ENCODE results near the gene STAP1. TPM values are rescaled to one million over a fixed set of nuclear protein-coding genes. Genes with fewer than 3 reads are reported as not detected.

STAP1 gene
- polyA plus RNA-seq, 10 donors = 0.16 to 0.62 (median 0.25) TPM; not detected in 2

DNA sequence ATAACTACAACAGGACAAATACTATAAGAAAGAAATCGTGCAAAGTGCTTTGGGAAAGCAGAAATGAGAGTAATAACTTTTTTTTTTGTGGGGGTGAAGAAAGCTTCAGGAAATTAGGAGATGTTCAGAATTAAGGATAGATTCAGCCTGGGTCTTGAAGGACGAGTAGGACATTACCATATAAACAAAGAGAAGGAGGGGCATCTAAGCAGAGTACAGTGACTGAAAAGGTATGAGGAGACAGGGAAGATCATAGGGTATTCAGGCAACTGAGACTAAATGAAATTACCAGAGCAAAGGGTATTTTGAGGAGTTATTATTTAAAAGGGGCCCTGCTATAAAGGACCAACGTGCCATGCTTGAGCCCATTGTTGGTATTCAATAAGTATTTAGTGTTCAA is 3.1 kb upstream of the STAP1 start:
- no peak for DNase-seq

DNA sequence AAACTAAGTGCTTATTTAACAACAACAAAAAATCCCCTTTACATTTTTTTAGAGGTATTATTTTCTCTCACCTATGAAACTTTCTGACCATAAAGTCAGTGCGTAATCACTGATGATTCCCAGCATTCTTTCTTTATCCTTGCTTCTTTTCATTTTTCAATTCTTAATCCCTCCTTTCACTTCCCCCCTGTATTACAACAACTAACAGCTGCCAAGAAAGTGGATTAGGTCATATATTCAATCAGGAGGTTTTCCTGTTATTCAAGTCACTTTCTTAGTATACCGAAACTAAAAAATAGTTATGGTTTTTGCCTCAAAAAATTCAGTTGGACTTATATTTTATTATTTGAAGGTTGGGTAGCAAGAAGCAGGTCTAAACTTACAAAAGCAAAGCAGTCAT is 2.1 kb upstream of the STAP1 start:
- no peak for DNase-seq

DNA sequence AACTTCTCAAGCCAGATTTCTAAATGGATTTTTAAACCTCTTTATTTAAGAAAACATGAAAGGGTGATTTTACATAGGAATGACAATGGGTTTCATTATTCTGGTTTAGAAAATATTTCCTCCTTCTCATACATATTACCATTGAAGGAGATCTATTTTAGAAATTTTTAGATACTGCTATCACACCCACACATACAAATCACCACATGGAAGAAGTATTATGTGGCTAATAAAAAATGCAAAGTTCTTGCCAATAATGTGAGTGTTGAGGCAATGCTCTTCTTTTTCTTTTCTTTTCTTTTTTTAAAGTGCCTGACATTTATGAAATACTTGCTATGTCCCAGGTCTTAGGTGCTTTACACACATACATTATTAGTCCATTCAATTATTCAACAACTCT is 6.8 kb downstream of the STAP1 start:
- DNase-seq = no peak

DNA sequence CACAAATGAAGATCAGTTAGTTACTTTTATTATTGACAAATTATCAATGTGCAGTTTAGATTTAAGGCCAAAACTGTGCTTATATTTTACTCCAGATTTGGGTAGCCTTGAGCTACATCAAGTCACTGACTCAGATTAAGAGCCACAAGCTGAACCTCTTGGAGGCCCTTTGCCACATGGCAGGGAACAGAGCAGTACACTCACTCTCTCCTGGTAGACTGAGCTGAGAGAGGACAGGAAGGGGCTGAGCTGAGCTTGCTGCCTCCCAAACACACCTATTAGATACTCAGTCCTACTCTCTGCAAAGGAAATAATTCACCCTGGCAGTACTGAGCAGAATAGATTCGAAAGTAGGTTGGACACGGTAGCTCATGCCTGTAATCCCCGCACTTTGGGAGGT is 7.8 kb downstream of the STAP1 start:
- no peak for DNase-seq

DNA sequence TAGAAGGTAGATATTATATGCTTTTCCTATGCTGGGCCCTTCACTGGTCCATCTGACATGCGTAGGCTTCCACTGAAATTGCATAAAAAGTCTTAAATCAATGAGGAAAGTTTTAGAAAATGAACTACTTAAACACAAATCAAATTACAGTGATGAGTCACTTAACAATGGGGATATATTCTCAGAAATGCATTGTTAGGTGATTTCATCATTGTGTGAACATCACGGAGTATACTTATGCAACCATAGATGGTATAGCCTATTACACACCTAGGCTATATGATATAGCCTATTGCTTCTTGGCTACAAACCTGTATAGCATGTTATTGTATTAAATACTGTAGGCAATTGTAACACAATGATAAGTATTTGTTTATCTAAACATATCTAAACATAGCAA is 10.3 kb downstream of the STAP1 start:
- no peak for DNase-seq

DNA sequence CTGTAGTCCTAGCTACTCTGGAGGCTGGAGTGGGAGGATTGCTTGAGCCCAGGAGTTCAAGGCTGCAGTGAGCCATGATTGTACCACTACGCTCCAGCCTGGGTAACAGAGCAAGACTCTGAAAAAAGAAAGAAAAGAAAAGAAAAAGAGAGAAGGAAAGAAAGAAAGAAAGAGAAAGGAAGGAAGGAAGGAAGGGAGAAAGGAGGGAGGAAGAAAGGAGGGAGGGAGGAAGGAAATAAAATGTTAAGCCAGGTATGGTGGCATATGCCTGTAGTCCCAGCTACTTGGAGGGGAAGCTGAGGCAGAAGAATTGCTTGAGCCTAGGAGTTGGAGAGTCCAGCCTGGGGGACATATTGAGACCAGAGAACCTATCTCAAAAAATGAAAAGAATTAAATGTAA is 12.0 kb downstream of the STAP1 start:
- DNase-seq = no peak

DNA sequence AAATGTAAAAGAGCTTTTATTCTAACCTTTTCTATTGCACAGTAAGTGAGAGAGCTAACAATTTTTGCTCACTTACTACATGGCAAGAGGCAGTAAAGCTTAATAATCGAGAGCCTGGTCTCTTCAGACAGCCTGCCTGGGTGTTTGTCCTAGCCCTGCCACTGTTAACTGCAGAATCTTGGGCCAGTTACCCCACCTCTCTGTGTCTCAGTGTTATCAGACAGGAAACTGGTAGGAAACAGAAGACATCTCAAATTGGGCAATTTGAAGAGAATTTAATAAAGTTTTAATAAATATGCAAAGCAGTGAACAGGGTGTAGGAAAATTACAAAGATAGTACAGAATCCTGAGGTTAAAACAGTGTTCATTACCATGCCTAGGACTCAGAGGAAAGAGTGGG is 13.4 kb downstream of the STAP1 start:
- DNase-seq = no peak

DNA sequence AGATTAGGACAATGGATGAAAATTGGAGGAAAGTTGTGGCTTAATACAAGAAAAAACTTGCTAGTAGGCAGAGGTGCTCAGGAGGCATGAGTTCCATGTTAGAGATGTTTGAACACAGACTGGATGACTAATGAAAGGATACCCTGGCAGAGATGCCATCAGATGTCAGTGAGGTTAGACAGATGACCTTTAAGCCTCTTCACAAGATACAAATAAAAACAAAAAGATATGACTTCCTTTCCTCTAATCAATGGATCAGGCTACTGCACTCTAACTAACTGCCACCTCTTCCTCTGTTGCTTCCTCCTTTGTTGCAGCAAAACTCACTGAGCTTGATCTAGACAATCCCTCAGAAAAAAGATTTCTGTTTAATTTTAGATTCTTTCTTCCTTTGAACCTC is 14.7 kb downstream of the STAP1 start:
- no peak for DNase-seq

DNA sequence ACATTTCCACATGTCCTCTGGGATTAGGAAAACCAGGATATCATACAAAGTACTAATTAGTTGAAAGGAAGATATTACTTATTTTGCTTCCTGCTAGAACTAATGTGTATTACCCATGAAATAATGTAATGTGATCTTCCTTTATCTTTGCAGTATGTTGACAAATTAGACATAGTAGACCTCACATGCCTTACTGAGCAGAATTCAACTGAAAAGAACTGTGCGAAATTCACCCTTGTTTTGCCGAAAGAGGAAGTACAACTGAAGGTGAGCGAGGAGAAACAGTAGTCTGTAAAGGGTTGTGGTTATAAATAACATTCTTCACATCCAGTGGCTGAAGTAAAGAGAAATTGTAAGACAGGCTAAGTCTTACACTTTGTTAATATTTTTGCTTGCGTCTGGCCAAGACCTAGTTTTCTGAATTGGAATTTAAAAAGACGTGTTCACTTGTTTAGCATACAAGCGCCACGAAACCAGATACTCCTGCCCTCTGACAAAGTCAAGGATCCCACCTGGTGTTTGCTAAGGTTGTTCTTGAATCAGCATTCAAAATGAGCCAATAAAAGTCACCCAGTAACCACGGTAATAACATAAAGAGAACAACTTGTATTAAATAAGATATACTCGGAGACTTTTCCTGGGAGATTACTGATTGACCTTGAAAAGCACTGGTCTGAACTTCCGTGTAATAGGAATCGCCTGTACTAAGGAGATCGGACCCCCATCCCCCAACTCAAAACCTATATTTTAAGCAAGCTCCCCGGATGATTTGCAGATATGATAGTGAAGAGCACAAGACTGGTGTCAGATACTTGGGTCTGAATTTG is 16.9 kb downstream of the STAP1 start:
- peak in 1 of 3 donors; percentile 5 for DNase-seq

DNA sequence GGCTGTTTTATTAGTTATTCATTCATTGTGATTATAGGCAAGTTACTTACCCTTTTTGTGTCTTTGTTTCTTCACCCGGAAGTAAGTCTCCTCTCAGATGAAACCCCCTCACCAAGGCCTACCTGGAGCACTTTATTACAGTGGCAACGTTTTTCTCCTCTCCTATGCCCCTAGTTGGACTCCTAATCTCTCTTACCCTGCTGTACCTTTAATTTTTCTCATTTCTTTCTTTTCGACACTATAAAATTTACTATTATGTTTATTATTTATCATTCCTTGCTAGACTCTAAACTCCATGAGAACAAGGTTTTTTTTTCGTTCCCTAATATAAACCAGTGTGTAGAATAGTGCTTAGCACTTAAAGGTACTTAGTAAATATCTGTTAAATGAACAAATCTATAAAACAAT is 17.5 kb downstream of the STAP1 start:
- no peak for DNase-seq

DNA sequence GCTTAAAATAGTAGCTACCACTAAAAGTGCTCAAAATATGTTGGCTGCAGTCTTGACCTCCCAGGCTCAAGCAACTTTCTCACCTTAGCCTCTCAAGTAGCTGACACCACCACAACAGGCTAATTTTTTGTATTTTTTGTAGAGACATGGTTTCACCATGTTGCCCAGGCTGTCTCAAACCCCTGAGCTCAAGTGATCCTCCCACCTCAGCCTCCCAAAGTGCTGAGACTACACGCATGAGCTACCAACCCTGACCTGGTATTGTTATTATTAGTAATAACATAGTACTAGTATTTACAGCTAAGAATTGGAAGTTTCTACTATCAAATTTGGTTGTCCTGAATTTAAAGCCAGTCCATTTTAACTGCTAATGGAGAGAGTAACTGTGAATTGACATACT is 18.0 kb downstream of the STAP1 start:
- no peak for DNase-seq

DNA sequence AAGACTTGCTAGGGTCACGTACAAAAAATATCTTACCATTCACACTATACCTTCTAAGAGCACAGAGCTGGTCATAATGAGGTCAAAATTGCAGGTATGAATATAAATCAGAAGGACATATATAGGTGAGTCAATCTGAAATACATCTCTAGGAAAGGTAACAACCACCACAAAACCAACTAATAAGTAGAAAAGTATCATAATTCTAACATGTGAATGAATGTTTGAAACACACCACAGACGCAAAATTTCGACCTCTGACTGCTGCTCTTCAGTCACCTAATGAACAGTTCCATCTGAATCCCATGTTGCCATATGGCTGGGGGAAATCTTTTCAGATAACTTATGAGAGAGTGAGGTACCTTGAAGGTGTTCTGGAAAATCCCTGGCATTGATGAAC is 22.1 kb downstream of the STAP1 start:
- DNase-seq = no peak

DNA sequence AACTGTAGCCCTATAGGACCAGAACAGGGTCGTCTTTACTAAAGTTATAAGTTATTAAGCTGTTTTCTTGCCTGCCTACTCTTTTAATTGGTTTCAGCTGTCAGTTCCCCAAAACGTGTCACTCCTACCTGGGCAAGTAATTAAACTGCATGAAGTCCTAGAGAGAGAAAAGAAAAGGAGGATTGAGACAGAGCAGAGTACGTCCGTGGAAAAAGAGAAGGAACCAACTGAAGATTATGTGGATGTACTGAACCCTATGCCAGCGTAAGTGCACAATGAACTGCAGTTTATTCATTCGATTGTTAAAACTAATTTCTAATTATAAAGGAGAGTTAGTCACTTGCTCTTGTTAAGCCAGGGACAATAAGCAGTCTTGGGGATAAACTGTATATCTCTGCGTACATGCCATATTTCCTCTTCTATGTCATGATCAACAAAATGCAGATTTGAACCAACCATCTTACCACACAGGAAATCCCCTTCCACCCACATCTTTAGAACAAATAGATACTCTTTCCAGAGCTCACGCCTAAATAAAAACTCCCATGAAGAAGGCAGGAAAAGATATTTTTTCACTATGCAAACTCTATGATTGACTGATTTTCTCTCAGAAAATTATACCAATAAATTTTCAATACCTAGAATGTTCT is 22.8 kb downstream of the STAP1 start:
- DNase-seq = no peak

DNA sequence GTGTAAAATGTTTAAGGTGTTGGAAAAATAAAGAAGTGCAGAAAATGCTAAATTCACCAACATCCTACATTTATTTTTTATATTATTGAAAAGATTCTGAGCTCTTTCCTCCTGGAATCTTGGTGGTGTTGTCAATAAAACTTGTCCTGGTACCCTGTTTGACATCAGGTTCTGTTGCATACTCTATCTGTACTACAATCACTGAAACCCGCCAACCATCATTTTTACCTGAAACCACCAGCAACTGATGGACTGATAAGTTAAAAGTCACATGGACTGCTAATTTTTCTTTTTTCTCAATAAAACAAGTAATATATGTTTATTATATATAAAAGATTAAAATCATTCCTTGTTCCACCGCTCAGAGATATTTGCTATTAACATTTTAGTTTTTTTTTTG is 23.4 kb downstream of the STAP1 start:
- no peak for DNase-seq

DNA sequence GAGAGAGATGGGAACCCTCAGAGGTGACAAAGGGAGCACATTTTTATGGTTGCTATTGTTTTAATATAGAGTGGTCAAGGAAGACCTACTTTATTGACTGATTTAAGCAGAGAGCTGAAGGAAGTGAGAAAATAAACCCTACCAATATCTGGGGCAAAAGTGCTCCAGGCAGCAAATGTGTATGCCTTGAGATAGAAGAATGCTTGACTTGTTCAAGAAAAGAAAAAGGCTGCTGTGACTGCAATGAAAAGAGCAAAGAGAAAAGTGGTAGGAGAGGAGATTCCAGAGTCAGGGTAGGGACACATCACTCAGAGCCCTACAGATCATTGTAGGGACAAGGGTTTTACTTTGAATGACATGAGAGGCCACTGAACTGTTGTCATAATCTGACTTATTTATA is 26.0 kb downstream of the STAP1 start:
- DNase-seq = no peak

DNA sequence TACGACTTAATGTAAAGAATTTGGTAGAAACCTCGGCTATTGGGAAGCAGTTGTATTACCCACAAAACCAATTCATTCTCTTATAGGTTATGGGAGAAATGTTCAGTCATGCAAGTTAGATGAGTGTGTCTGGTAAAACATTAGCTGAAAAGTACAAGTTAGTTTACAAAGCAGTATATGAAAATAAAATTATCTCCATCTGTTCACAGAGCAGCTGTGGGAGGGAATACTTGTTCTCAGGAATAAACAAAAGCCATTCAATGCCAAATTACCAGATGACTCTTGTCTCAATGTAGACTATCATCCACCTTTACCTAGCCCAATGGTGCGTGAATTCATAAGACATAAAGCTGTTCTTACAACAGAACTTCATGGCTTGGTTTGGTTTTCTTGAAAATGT is 28.6 kb downstream of the STAP1 start:
- no peak for DNase-seq

DNA sequence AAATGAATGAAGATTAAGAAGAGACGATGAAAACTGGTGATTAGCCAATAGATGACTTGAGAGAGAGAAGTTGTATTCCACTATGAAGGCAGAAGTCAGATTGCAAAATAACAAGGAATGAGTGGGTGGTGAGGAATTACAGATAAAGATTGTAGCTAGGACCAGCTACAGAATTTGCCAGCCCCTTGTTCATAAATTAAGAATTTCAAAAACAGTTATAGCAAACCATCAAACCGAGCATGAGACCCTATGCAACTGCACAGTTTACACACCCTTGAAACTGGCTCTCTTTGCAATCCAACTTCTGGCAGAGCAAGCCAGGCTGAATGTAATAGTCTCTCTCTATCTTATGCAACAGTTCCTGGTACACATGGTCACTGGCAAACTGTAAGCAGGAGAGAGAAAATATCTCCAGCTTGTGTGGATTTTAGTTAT is 35.2 kb downstream of the STAP1 start:
- DNase-seq = no peak

DNA sequence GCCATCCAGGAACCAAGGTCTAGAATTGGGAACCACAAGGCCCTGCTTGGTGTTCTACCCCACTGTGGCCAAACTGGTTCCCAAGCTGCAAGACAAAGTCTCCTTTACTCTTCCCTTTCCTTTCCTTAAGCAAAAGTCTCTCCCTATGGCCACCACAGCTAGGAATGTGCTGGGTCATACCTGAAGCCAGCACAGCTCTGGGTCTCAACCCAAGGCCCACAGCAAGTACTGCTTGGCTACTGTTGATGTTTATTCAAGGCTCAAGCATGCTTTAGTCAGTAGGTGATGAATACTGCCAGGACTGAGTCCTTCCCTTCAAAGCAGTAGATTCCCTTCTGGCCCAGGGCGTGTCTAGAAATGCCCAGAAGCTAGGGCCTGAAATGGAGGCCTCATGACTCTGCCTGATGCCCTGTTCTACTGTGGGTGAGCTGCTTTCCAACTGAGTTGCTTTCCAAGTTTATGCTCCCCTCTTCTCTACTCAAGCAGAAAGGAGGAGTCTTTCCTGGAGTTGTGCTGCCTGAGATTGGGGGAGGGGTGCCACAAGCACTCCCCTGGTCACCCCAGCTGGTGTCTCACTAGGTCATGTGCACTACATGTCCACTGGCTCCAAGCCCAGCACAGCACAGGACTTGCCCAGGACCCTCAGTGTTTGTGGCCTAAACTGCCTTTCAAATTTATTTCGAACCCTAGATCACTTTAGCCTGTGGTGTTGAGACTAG is 44.9 kb downstream of the STAP1 start:
- DNase-seq = no peak

DNA sequence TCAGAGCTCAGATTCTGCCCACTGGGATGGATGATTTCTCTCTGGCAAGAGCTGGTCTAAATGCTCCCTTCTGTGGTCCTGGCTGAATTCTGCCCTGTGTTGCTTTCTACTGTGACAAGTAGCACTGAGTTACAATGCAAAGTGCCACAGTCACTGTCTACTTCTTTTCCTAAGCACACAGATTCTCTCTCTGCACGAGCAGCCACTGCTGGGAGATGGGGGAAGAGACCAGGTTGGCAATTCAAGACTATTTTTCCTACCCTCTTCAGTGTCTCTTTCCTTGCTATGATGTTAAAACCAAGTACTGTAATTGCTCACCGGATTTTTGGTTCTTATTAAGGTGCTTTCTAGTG is 45.5 kb downstream of the STAP1 start:
- no peak for DNase-seq

DNA sequence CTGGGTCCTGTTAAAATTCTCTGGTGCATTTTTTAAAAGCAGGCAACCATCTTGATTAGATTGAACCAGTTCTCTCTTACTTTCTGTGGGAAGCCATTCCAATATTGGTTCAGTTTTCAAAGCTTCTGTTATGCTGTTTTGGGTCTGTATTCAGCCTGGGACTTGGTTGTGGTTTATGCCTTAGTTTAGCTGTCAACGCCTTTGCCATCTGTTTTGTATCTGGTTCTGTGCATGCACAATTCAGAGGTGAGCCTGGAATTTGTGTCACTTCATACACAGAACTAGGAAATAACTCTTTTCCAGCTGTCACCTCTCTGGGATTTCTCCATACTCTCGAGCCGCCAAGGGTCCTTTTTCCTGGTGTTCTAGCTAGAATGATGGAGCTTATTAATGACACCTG is 46.2 kb downstream of the STAP1 start:
- no peak for DNase-seq

DNA sequence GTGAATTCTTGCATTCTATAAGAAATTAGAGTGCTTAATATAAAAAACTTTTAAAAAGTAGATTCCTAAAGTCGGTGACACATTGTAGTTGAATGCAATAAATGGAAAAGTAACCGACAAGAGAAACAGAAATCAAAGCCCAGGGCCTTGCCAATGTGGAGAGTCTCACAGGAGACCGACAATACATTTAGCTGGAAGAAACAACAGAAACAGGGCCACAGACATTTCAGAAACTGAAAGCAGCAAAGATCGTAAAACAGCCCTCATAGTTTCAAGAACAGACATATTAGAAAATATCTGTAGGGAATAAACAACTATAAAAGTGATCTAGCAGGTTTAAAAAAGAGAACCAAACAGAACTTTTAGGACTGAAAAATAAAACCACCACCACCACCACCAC is 49.5 kb downstream of the STAP1 start:
- peak; percentile 10 to 39 (median 11) for DNase-seq

DNA sequence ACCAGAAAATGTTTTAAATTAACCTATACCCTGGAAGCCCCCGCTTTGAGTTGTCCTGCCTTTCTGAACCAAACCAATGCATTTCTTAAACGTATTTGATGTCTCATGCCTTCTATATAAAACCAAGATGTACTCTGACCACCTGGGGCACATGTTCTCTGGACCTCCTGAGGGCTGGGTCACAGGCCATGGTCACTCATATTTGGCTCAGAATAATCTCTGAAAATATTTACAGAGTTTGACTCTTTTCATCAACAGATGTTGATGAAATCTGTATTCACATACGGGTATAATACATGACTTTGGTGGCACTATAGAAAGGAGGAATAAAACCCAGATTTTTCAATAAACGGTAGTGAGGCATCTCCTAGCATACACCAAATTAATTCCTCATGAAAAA is 55.7 kb downstream of the STAP1 start:
- DNase-seq = no peak

DNA sequence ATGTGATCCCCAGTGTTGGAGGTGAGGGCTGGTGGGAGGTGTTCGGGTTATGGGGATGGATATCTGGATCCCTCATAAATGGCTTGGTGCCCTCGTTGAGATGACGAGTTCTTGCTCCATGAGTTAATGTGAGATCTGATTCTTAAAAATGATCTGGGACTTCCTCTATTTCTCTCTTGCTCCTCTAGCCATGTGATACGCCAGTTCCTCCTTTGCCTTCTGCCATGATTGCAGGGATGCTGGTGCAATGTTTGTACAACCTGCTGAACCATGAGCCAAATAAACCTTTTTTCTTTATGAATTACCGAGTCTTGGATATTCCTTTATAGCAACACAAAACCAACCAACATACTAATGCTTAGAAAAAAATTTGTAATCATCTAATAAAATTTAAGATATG is 56.6 kb downstream of the STAP1 start:
- no peak for DNase-seq
